T47D (cell line): Measurements from ENCODE around the gene LRMDA.
A peak's percentile ranks its signal among the peaks of the same experiment; 100 is the strongest.

Source experiments
- DNase-seq, 2 experiments: peaks; one replicate each; pipeline versions ENCODE4 v3.0.0 to v3.0.0-alpha.2; 2011 to 2012; ENCODE audit warnings: low read depth in 1 of 2, low spot score in 1 of 2
- JUND ChIP-seq: IDR thresholded peaks from 2 replicates; pipeline ENCODE4 v1.6.1; 2012; ENCODE audit warnings: low read depth
- in situ Hi-C: cut with HindIII; loops from 2 replicates; pipeline ENCODE4 v1.10.0; 2016; ENCODE audit warnings: low sequenced_read_pairs, low pct_unique_long_range_greater_than_20kb

Gene LRMDA

DNA sequence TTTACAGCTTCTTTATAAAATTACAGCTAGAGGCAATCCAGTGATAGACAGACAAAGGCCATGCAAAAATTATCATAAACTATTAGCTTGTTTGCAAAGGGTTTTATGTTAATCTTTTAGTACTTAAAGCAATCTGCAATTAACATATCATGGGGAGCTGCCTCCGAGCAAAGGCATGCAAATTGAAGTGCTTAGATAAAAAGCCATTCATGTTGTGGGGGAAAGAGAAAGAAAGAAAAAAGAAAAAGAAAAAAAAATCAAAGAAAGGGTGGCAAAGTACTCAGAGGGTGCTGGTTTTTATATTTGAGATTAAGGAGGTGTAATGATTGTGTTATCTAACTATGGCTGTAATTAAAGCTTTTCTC lies 799.5 kb downstream of the LRMDA start:
- TF ChIP-seq JUND = no peak
- in situ Hi-C loops = no loop called here

DNA sequence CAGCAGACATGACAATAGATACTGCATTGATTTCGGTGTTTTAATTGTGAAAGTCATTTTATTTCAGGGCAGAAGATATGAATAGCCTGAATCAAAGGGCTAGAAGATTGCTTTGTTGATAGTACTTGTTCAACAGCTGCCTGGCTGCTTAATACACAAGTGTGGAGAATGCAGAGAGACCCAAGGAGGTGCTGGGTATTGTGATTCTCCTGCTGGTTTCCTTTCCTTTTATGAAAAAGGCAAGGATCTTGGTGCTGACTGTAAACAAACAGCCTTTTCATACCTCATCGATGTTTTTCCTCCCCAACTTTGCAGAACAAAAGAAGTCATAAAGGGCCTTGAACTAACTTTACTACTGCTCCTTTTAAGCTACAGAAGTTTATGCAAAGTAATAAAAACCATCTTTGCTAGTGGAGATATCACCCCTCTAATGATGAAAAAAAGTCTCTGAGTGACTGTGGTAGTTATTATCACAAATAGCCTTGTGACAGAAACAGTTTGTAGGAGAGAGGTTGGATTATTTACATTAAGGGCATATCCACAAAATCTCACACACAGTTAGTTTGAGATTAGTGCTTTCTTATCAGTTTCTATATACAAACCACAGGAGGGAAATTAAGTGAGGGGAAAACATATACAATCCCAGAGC lies 800.0 kb downstream of the LRMDA start:
- TF ChIP-seq JUND = no peak
- no peak for DNase-seq
- in situ Hi-C loops = no loop called here

More for the DNA sequence above, 799.5 kb downstream of the LRMDA start:
- DNase-seq = no peak

DNA sequence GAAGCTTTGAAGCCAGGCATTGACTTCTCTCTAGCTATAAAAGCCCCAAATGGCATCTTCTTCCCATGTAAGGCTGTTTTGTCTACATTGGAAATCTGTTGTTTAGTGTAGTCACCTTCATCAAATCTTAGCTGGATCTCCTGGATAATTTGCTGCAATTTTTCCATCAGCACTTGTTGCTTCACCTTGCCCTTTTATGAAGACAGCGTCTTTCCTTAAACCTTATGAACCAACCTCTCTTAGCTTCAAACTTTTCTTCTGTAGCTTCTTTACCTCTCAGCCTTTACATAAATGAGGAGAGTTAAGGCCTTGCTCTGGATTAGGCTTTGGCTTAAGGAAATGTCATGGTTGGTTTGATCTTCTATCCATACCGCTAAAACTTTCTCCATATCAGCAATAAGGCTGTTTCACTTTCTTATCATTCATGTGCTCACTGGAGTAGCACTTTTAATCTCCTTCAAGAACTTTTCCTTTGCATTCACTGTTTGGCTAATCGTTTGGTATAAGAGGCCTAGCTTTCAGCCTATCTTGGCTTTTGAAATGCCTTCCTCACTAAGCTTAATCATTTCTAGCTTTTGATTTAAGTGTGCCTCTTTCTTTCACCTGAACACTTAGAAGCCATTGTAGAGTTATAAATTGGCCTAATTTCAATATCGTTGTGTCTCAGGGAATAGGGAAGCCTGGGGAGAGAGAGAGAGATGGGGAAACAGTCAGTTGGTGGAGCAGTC lies 803.2 kb downstream of the LRMDA start:
- no peak for DNase-seq
- in situ Hi-C loops = no loop called here
- TF ChIP-seq JUND = no peak

GRCh38 chr10:76236356-76236755 lies 804.9 kb downstream of the LRMDA start:
- in situ Hi-C loops = no loop called here
- no peak for DNase-seq
- TF ChIP-seq JUND = no peak

GRCh38 chr10:76242956-76243355 lies 811.5 kb downstream of the LRMDA start:
- in situ Hi-C loops = no loop called here
- TF ChIP-seq JUND = no peak
- no peak for DNase-seq

DNA sequence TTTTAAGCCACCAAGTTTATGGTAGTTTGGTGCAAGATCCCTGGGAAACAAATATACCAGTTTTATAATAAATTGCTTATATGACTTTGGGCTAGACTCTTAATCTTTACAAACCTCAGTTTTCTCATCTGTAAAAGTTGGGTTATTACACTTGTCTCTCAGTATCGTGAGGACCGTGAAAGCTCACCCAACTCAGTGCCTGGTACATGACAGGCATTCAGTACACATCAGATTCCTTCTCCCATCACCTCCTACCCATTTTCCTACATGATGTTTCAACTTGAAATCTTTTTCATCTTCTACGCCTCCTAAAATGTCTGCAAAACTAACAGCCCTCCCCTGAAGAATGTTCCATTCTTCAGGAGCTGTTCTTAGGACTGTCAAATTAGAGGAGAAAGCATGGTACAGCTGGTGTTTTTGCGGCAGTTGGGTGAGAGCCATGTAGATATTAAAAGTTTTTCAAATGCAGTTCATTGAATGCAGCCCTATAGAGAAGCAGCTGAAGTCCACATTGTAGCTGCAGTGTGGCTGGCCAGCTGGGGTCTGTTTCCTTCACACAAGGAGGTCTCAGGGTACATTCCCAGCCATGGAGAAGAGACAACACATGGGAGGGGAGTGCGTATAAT lies 812.8 kb downstream of the LRMDA start:
- in situ Hi-C loops = no loop called here
- DNase-seq = no peak
- TF ChIP-seq JUND = no peak

- DNase-seq = peak in 1 of 2 experiments; percentile 70
- no peak for TF ChIP-seq JUND
- in situ Hi-C loops = no loop called here
Observed at GRCh38 chr10:76245951-76246495, 814.6 kb downstream of the LRMDA start.

GRCh38 chr10:76248649-76249200 lies 817.3 kb downstream of the LRMDA start:
- in situ Hi-C loops = no loop called here
- TF ChIP-seq JUND = no peak
- no peak for DNase-seq

GRCh38 chr10:76251841-76252671 lies 820.6 kb downstream of the LRMDA start:
- no peak for DNase-seq
- in situ Hi-C loops = no loop called here
- TF ChIP-seq JUND = no peak

DNA sequence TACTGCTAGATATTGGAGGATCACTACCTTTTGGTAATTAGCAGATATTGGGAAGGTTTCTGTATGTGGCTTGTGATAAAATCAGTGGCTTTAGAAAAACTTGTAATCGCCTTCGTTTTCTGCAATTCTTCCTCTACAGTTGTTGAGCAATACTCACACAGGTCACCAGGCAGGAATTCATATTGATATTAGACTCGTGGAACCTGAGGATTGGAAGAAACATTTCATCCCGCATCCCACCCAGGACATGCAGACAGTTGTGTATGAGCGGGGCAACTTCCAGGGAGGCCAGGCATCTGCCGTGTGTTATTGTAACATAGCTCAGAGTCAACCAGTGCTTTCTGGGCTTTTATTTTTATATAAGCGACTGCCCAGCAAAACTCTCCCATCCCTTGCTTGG lies 821.3 kb downstream of the LRMDA start:
- in situ Hi-C loops = no loop called here
- no peak for DNase-seq
- no peak for TF ChIP-seq JUND

- no peak for TF ChIP-seq JUND
- no peak for DNase-seq
- in situ Hi-C loops = no loop called here
Observed at GRCh38 chr10:76255241-76255640, 823.8 kb downstream of the LRMDA start.

DNA sequence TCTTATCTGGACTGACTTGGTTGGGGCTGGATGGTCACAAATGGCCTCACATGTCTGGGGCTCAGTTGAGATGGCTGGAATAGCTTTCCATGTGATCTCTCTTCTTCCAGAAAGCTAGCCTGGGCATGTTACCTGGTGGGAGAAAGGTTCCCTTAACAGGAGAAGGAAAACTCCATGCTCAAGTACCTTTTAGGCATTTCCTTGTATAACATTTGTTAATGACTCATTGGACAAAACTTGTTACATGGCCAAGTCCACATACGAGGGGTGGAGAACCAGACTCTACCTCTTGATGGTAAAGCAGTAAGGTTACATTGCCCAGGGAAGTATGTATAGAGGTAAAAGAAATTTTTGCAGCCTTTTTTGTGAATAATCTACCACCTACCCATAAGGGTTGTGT lies 826.4 kb downstream of the LRMDA start:
- in situ Hi-C loops = no loop called here
- no peak for DNase-seq
- no peak for TF ChIP-seq JUND
